Left ventricle myocardium inferior (tissue), 1 donor: ENCODE measurements around the gene GPBAR1. TPM values are rescaled to one million over a fixed set of nuclear protein-coding genes. Genes with fewer than 3 reads are reported as not detected.

ENCODE experiments used
- DNase-seq: peaks from one replicate; pipeline ENCODE4 v3.0.0-alpha.2; 2020
- H3K27ac ChIP-seq: fragments of 200-600 bp; replicated peaks from 2 replicates; pipeline ENCODE4 v1.8.0; 2021
- H3K27me3 ChIP-seq: fragments of 200-600 bp; 2 replicates; pipeline ENCODE4 v1.8.0; 2021; ENCODE audit warnings: low read depth
- H3K36me3 ChIP-seq: fragments of 200-600 bp; 2 replicates; pipeline ENCODE4 v1.8.0; 2021
- H3K4me1 ChIP-seq: fragments of 200-600 bp; 2 replicates; pipeline ENCODE4 v1.8.0; 2021
- H3K4me3 ChIP-seq: fragments of 200-600 bp; 2 replicates; pipeline ENCODE4 v1.8.0; 2021; ENCODE audit warnings: mild to moderate bottlenecking, moderate library complexity
- H3K9me3 ChIP-seq: fragments of 200-600 bp; replicated peaks from 2 replicates; pipeline ENCODE4 v1.8.0; 2021
- intact Hi-C: fragments of 100-400 bp; cut with micrococcal nuclease; formaldehyde crosslinking; loops from one replicate; pipeline ENCODE4 v1.11.0; 2022
- total RNA-seq: library from RNA; stranded (reverse); fragmentation: NEBNext Ultra II Directional; extraction: Animal tissue kit (Norgen Biotek cat#: 25700); gene quantifications from one replicate; pipeline ENCODE4 v1.2.1, GENCODE V29; 2021
- TF ChIP-seq, protein P1 (sequence below): fragments of 200-600 bp; IDR thresholded peaks from 2 replicates; pipeline ENCODE4 v1.8.0; 2021; ENCODE audit warnings: antibody characterized with exemption, mild to moderate bottlenecking, borderline replicate concordance
- donor health status: DM: no; HTN: yes; CAD: no; lungs with severe emphysema.

GPBAR1 gene
- total RNA-seq, 1 donor from 2014 or later: 1.5 TPM

DNA sequence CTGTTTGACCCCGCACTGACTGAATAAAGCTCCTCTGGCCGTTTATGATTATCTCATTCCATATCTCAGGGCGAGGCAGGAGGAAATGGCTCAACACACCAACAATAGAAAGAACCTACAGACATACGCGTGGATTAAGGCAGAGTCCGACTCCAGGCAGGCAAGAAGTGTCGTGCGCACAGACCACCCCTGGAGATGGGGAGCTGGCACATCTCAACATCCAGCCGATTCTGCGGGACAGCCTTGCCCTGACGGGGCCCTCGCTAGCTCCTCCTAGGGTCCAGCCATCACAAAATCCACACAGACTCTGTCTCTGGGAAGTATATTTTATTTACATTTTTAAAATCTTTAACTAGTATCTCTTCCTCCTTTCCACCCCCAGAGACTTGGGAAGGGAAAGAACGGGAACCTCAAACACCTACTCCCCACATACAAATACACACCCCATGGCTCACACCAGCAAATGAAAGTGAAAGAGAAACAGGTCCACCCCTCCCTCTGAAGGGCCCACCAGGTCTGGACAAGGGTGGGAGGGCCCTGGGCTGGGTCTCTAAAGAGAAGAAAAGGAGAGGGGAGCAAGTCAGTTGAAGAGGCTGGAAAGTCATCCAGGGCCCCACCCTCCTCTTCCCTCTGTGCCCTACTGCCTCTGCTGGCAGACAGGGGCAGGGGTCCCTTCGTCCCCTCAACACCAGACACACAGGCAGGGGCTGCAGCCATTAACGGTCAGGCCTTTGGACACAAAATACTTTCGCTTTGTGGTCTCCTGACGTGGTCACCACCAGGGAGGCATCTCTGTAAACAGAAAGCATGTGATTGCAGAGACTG lies 3.2 kb downstream of the GPBAR1 start:
- no peaks in the 10 kb centered on the region for H3K9me3 ChIP-seq
- H3K36me3 ChIP-seq: peaks cover 55% of the 10 kb centered on the region
- DNase-seq: no peak
- peak overlapping the region; percentile 27 for H3K27ac ChIP-seq
- intact Hi-C loops: no loop called here
- H3K4me3 ChIP-seq: no peak overlapping the region
- peaks cover 72% of the 10 kb centered on the region for H3K4me1 ChIP-seq
- TF ChIP-seq, protein P1, sequence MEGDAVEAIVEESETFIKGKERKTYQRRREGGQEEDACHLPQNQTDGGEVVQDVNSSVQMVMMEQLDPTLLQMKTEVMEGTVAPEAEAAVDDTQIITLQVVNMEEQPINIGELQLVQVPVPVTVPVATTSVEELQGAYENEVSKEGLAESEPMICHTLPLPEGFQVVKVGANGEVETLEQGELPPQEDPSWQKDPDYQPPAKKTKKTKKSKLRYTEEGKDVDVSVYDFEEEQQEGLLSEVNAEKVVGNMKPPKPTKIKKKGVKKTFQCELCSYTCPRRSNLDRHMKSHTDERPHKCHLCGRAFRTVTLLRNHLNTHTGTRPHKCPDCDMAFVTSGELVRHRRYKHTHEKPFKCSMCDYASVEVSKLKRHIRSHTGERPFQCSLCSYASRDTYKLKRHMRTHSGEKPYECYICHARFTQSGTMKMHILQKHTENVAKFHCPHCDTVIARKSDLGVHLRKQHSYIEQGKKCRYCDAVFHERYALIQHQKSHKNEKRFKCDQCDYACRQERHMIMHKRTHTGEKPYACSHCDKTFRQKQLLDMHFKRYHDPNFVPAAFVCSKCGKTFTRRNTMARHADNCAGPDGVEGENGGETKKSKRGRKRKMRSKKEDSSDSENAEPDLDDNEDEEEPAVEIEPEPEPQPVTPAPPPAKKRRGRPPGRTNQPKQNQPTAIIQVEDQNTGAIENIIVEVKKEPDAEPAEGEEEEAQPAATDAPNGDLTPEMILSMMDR: no peak
- no peaks in the 10 kb centered on the region for H3K27me3 ChIP-seq

DNA sequence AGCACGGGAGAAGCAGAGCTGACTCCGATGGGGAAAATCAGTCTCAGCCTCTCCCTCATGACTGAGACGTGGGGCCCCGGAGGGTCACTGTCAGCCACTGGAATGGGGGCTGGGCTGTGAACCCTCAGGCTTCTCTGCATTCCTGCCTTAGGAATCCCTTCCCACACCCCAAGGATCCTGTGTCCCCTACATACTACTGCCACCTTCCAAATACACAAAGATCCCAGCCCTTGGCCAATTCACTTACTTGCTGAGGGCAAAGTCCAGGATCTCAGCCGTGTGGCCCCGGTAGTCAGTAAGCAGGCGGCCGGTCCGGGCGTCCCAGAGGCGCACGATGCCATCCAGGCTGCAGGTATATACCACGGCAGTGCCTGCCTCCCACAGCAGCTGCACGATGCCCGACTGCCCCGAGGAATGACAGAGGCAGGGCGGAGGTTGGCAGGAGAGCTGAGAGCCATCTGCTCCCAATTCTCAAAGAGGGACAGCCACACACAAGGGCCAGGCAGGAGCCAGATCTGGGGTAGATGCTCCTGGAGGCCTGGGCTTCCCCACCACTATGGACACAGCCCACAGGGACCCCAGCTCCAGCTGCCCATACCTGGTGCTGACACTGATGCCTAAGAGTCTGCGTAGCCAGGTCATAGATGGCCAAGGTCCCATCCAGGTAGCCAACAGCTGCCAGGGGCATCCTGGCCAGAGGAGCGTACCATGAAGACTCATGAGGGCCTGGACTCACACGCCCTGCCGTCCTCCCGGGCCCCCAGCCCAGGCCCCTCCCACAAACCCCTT lies 4.2 kb downstream of the GPBAR1 start:
- Histone ChIP-seq H3K27ac (peak overlapping the region; percentile 27), H3K4me3 (no peak overlapping the region), H3K27me3 (no peaks in the 10 kb centered on the region), H3K36me3 (peaks cover 55% of the 10 kb centered on the region), H3K4me1 (peaks cover 72% of the 10 kb centered on the region), H3K9me3 (no peaks in the 10 kb centered on the region)
- intact Hi-C loops: no loop called here
- no peak for DNase-seq
- TF ChIP-seq, protein P1: no peak

DNA sequence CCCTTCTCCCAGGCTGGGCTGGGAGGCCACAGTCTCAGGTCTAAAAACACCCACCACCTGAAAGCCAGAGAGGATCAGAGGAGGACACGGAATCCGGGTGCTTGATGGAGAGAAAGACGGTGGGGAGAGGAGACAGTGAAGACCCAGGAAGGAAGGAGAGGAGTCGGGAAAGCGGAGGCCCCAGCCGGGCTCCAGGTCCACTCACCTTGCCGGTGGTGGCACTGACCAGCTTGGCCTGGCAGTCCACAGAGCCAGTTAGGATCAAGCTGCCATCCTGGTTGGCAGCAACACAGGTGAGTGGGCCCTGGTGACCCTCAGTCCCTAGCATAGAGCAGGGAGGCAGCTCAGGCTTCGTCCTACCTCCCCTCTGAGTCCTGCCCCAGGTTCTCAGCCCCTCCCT lies 4.8 kb downstream of the GPBAR1 start:
- Histone ChIP-seq H3K4me1 (peaks cover 68% of the 10 kb centered on the region), H3K27me3 (no peaks in the 10 kb centered on the region), H3K9me3 (no peaks in the 10 kb centered on the region), H3K27ac (no peak overlapping the region), H3K4me3 (no peak overlapping the region), H3K36me3 (peaks cover 55% of the 10 kb centered on the region)
- intact Hi-C loops: no loop called here
- no peak for DNase-seq
- TF ChIP-seq, protein P1: no peak

DNA sequence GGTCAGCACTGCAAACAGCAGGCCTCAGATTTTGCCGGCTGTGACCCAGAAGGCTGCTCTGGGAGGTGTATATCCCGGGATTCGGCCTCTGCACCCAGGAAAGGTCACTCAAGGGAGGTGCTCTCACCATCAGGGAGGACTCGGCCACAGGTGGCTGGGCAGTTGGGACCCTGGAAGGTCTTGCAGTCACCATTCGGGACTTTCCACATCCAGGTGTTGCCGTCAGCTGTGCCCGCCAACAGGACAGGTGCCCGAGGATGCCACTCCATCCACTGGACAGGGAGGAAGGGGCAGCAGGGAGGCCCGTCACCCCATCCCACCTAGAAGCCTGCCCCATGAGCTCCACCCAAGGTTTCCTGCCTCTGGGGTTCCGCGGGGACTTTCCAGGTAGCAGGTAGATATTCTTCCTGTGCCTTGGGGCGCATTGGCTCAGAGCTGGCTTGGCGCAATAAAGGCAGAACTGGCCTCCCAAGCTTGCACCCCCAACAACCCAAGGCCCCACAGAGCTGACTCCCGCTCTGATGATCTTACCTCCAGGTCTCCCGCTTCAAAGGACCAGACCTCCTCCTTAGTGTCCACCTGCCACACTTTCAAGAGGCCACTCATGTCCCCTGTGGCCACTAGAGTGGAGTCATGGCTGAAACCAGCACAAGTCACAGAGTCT lies 5.6 kb downstream of the GPBAR1 start:
- H3K4me1 ChIP-seq: peaks cover 68% of the 10 kb centered on the region
- no peaks in the 10 kb centered on the region for H3K27me3 ChIP-seq
- TF ChIP-seq, protein P1: no peak
- no peak for DNase-seq
- no peaks in the 10 kb centered on the region for H3K9me3 ChIP-seq
- no peak overlapping the region for H3K27ac ChIP-seq
- peaks cover 55% of the 10 kb centered on the region for H3K36me3 ChIP-seq
- intact Hi-C loops: no loop called here
- H3K4me3 ChIP-seq: no peak overlapping the region

DNA sequence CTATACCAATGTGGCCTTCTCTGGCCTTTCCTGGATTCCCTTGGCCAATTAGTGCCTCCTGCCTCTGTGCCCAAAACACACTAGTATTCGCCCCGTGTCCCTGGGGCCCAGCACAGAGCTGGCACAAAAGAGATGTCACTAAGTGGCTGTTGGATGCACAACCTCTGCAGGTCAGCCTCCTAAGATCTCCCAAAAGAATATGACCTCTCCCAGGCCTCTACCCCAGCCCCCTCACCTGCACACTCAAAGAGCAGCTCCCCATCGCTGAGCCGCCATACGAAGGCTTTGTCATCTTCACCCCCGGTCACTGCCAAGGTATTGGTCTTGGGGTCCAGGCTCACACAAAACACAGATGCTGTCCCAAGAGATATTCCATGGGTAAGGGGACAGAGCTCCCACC lies 6.4 kb downstream of the GPBAR1 start:
- Histone ChIP-seq H3K9me3 (no peaks in the 10 kb centered on the region), H3K27ac (no peak overlapping the region), H3K4me3 (no peak overlapping the region), H3K4me1 (peaks cover 68% of the 10 kb centered on the region), H3K27me3 (no peaks in the 10 kb centered on the region), H3K36me3 (peaks cover 55% of the 10 kb centered on the region)
- TF ChIP-seq, protein P1: no peak
- intact Hi-C loops: no loop called here
- no peak for DNase-seq
